Measurements from ENCODE around the gene THPO.

Gene THPO

GRCh38 chr3:184351511-184352148, 26.4 kb downstream of the THPO start:
- Histone ChIP-seq H3K4me3 (no peak overlapping the region), H3K27ac (no peak overlapping the region), H3K4me2 (no peak overlapping the region), H3K9ac (peak overlapping the region in 2 of 11 experiments; percentile 19 to 31; a peak in 1 of 22 replicates), H3K9me3 (replicated peaks in 1 of 11) (no peaks in the 10 kb centered on the region), H3K36me3 (peaks cover 14 to 55% (median 40%) of the 10 kb centered on the region in 11 experiments; a peak in 19 of 22 replicates), H3K4me1 (peaks cover 0 to 25% (median 5%) of the 10 kb centered on the region in 10 experiments; a peak in 9 of 20 replicates), H4K20me1 (peaks cover 0 to 12% (median 0%) of the 10 kb centered on the region in 11 experiments; a peak in 4 of 22 replicates), H3K27me3 (no peaks in the 10 kb centered on the region)
- TF ChIP-seq Cebpa-rat (IDR thresholded peaks at IDR 0.05) = no peak

- Histone ChIP-seq H4K20me1 (peaks cover 0 to 22% (median 0%) of the 10 kb centered on the region in 11 experiments; a peak in 4 of 22 replicates), H3K27me3 (no peaks in the 10 kb centered on the region), H3K4me1 (peaks cover 0 to 30% (median 6%) of the 10 kb centered on the region in 10 experiments; a peak in 11 of 20 replicates), H3K4me2 (no peak overlapping the region), H3K4me3 (no peak overlapping the region), H3K36me3 (peaks cover 14 to 53% (median 35%) of the 10 kb centered on the region in 11 experiments; a peak in 19 of 22 replicates), H3K9me3 (replicated peaks in 1 of 11) (no peaks in the 10 kb centered on the region), H3K27ac (no peak overlapping the region), H3K9ac (no peak overlapping the region)
- TF ChIP-seq Cebpa-rat (IDR thresholded peaks at IDR 0.05) = no peak
Observed at GRCh38 chr3:184350618-184351017, 27.4 kb downstream of the THPO start.

GRCh38 chr3:184349563-184350470, 28.2 kb downstream of the THPO start:
- peaks cover 11 to 46% (median 29%) of the 10 kb centered on the region in 11 experiments; a peak in 19 of 22 replicates for H3K36me3 ChIP-seq
- peaks cover 0 to 35% (median 11%) of the 10 kb centered on the region in 10 experiments; a peak in 13 of 20 replicates for H3K4me1 ChIP-seq
- H3K9ac ChIP-seq = no peak overlapping the region
- no peak for TF ChIP-seq Cebpa-rat (IDR thresholded peaks at IDR 0.05)
- H3K9me3 ChIP-seq (replicated peaks in 1 of 11) = no peaks in the 10 kb centered on the region
- no peak overlapping the region for H3K27ac ChIP-seq
- no peak overlapping the region for H3K4me3 ChIP-seq
- no peaks in the 10 kb centered on the region for H3K27me3 ChIP-seq
- H4K20me1 ChIP-seq = peaks cover 0 to 26% (median 0%) of the 10 kb centered on the region in 11 experiments; a peak in 4 of 22 replicates
- no peak overlapping the region for H3K4me2 ChIP-seq

GRCh38 chr3:184348057-184348382, 30.0 kb downstream of the THPO start:
- H3K4me3 ChIP-seq = no peak overlapping the region
- peak overlapping the region in 1 of 11 experiments; percentile 2; a peak in 1 of 22 replicates for H3K9ac ChIP-seq
- H4K20me1 ChIP-seq = peaks cover 0 to 16% (median 0%) of the 10 kb centered on the region in 11 experiments; a peak in 6 of 22 replicates
- H3K9me3 ChIP-seq (replicated peaks in 1 of 11) = no peaks in the 10 kb centered on the region
- H3K4me2 ChIP-seq = no peak overlapping the region
- H3K4me1 ChIP-seq = peaks cover 0 to 31% (median 9%) of the 10 kb centered on the region in 10 experiments; a peak in 11 of 20 replicates
- no peak for TF ChIP-seq Cebpa-rat (IDR thresholded peaks at IDR 0.05)
- H3K27ac ChIP-seq = no peak overlapping the region
- peaks cover 16 to 50% (median 32%) of the 10 kb centered on the region in 11 experiments; a peak in 21 of 22 replicates for H3K36me3 ChIP-seq
- no peaks in the 10 kb centered on the region for H3K27me3 ChIP-seq

GRCh38 chr3:184347321-184348056, 30.5 kb downstream of the THPO start:
- Histone ChIP-seq H3K4me1 (peaks cover 0 to 31% (median 9%) of the 10 kb centered on the region in 10 experiments; a peak in 11 of 20 replicates), H3K4me3 (no peak overlapping the region), H4K20me1 (peaks cover 0 to 21% (median 0%) of the 10 kb centered on the region in 11 experiments; a peak in 6 of 22 replicates), H3K27me3 (no peaks in the 10 kb centered on the region), H3K27ac (no peak overlapping the region), H3K36me3 (peaks cover 14 to 50% (median 32%) of the 10 kb centered on the region in 11 experiments; a peak in 19 of 22 replicates), H3K4me2 (peak overlapping the region in 2 of 11 experiments; percentile 5 to 52; a peak in 2 of 22 replicates), H3K9me3 (replicated peaks in 1 of 11) (no peaks in the 10 kb centered on the region), H3K9ac (peak overlapping the region in 3 of 11 experiments; percentile 2 to 23 (median 12); a peak in 2 of 22 replicates)
- TF ChIP-seq Cebpa-rat (IDR thresholded peaks at IDR 0.05) = no peak

- Histone ChIP-seq H3K9ac (no peak overlapping the region), H3K36me3 (peaks cover 9 to 49% (median 31%) of the 10 kb centered on the region in 11 experiments; a peak in 18 of 22 replicates), H3K9me3 (replicated peaks in 1 of 11) (no peaks in the 10 kb centered on the region), H3K27me3 (no peaks in the 10 kb centered on the region), H3K4me1 (peaks cover 0 to 36% (median 10%) of the 10 kb centered on the region in 10 experiments; a peak in 14 of 20 replicates), H4K20me1 (peaks cover 0 to 25% (median 0%) of the 10 kb centered on the region in 11 experiments; a peak in 8 of 22 replicates), H3K4me2 (no peak overlapping the region), H3K27ac (no peak overlapping the region), H3K4me3 (no peak overlapping the region)
- no peak for TF ChIP-seq Cebpa-rat (IDR thresholded peaks at IDR 0.05)
Observed at GRCh38 chr3:184346480-184347190, 31.4 kb downstream of the THPO start.

- peak overlapping the region in 1 of 11 experiments; percentile 35; a peak in 1 of 22 replicates for H3K9ac ChIP-seq
- no peaks in the 10 kb centered on the region for H3K27me3 ChIP-seq
- H3K4me3 ChIP-seq = no peak overlapping the region
- peaks cover 10 to 38% (median 20%) of the 10 kb centered on the region in 10 experiments; a peak in 19 of 20 replicates for H3K4me1 ChIP-seq
- no peaks in the 10 kb centered on the region for H3K9me3 ChIP-seq (replicated peaks in 1 of 11)
- peak overlapping the region in 1 of 11 experiments; percentile 9; a peak in 1 of 22 replicates for H3K27ac ChIP-seq
- peaks cover 7 to 50% (median 28%) of the 10 kb centered on the region in 11 experiments; a peak in 17 of 22 replicates for H3K36me3 ChIP-seq
- H3K4me2 ChIP-seq = peak overlapping the region in 3 of 11 experiments; percentile 2 to 57 (median 23); a peak in 4 of 22 replicates
- no peak for TF ChIP-seq Cebpa-rat (IDR thresholded peaks at IDR 0.05)
- H4K20me1 ChIP-seq = peaks cover 0 to 35% (median 5%) of the 10 kb centered on the region in 11 experiments; a peak in 8 of 22 replicates
Observed at GRCh38 chr3:184345317-184346144, 32.5 kb downstream of the THPO start.

Measured in BLaER1 treated with 17β-estradiol and CSF1 and Interleukin-3, amounts not matched to agents 10 nM and 100 nM (cell line).